ENCODE measurements around the gene KLHDC3.

- TF ChIP-seq POLR2AphosphoS5 (IDR thresholded peaks at IDR 0.05; ENCODE audit: low read depth, low read length) = no peak
- TF ChIP-seq POLR2A (IDR thresholded peaks at IDR 0.05; ENCODE audit: low read depth, low read length) = no peak
- TF ChIP-seq TAF1 (IDR thresholded peaks at IDR 0.05; ENCODE audit: borderline replicate concordance, low read depth, low read length) = no peak
Observed at GRCh38 chr6:43014434-43014909, 423 bp downstream of the KLHDC3 start.
